ENCODE data around the gene ING3.

GRCh38 chr7:120925392-120925791 is 25.2 kb upstream of the ING3 start:
- TF ChIP-seq FOS (IDR thresholded peaks at IDR 0.05; ENCODE audit: borderline replicate concordance, insufficient read depth, low read length) (no peak), POLR2AphosphoS5 (IDR thresholded peaks at IDR 0.05; ENCODE audit: insufficient read depth, low read depth, low read length) (no peak), CTCF (IDR thresholded peaks at IDR 0.05; ENCODE audit: extremely low read depth in 1 of 2, insufficient read depth in 1 of 2, low read depth in 1 of 2, low read length in 2 of 2) (no peak), POLR2A (IDR thresholded peaks at IDR 0.05; ENCODE audit: low read depth, low read length) (no peak), EZH2 (IDR thresholded peaks at IDR 0.05; ENCODE audit: borderline replicate concordance, low read depth, low read length, severe bottlenecking) (no peak), MAX (IDR thresholded peaks at IDR 0.05; ENCODE audit: insufficient read depth, insufficient read length) (no peak), JUN (IDR thresholded peaks at IDR 0.05; ENCODE audit: borderline replicate concordance, insufficient read depth, insufficient read length, low read depth) (no peak), MYC (IDR thresholded peaks at IDR 0.05; ENCODE audit: low read depth, low read length) (no peak), GATA2 (IDR thresholded peaks at IDR 0.05; ENCODE audit: insufficient read depth, insufficient read length, low read depth, low read length) (no peak)
